ENCODE results near the gene MICALL2. TPM values are rescaled to one million over a fixed set of nuclear protein-coding genes. Genes with fewer than 3 reads are reported as not detected.
"Not testable (repeated sequence)": the region's sequence is repeated elsewhere in the genome, so short reads cannot be mapped to it uniquely, and the experiment has no call there.

The MICALL2 gene
- polyA plus RNA-seq, 2 of the 4 experiments (the other 2 are of a cell fraction), result 6.1 to 20.6 TPM

GRCh38 chr7:1447112-1447511 is 12.2 kb downstream of the MICALL2 start:
- POLR2A ChIA-PET, result interaction anchor here (1.1 kb wide), 1 partner anchor 12 kb away, joined by 6 read pairs; the partner anchor contains the start of gene MICALL2
- ATAC-seq, result peak; percentile 30 to 59; a peak in 5 of 6 replicates

DNA sequence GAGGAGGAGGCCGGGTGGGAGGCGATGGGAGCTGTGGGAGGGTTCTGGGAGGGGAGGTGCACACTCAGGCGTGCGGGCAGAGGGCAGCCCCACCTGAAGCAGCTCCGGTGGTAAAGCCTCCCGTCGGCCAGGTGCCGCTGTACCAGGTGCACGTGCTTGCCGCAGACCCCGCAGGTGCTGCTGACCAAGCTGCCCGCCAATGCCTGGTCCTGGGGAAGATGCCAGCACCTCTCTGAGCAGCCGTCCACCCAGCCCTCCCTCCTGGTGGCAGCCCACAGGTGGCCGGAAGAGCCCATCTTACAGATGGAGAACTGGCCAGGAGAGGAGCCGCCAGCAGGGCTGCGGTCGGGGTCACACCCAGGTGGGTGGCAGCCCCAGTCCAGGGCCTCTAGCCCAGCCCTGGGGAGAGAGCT is 12.6 kb downstream of the MICALL2 start:
- POLR2A ChIA-PET, result interaction anchor here (1.1 kb wide), 1 partner anchor 12 kb away, joined by 6 read pairs; the partner anchor contains the start of gene MICALL2
- peak; percentile 37 to 59; a peak in 5 of 6 replicates for ATAC-seq

More at GRCh38 chr7:1447112-1447511, 12.2 kb downstream of the MICALL2 start:
- 85% methylated on average over 8 of the region's 11 CpGs for WGBS (ENCODE audit: missing lambda C conversion rate)
- Histone ChIP-seq H3K4me3 (no peak overlapping the region), H3K4me2 (no peak overlapping the region), H3K4me1 (peaks cover 7% of the 10 kb centered on the region; the same call in 2 of the 3 replicates), H3K9me3 (no peaks in the 10 kb centered on the region), H3K27ac (peak overlapping the region in 1 of 2 experiments; percentile 28; a peak in 2 of 6 replicates)
- no peak for FAIRE-seq
- DNase-seq (ENCODE audit: low read depth in 1 of 2, low spot score in 1 of 2), result no peak
- CTCF ChIA-PET, result interaction anchor here (2.4 to 19.9 kb wide), 3 partner anchors 11 to 30 kb away, joined by 7 to 209 read pairs (median 41); no protein-coding TSS in a partner anchor
- TF ChIP-seq BHLHE40 (IDR thresholded peaks at IDR 0.05; ENCODE audit: low read depth, low read length) (no peak), ZSCAN20 (CRISPR knock-in tag; IDR thresholded peaks at IDR 0.05) (no peak), KDM5A (IDR thresholded peaks at IDR 0.05) (no peak), RAD21 (conservative IDR thresholded peaks at IDR 0.05 in 1 of 2, IDR thresholded peaks at IDR 0.05 in 1 of 2) (no peak), EHMT2 (IDR thresholded peaks at IDR 0.05; ENCODE audit: low read depth) (no peak), EP300 (IDR thresholded peaks at IDR 0.05) (no peak), BCL3 (IDR thresholded peaks at IDR 0.05) (no peak), MAFK (IDR thresholded peaks at IDR 0.05; ENCODE audit: partially characterized antibody) (no peak)
- TF ChIP-seq, protein P1, sequence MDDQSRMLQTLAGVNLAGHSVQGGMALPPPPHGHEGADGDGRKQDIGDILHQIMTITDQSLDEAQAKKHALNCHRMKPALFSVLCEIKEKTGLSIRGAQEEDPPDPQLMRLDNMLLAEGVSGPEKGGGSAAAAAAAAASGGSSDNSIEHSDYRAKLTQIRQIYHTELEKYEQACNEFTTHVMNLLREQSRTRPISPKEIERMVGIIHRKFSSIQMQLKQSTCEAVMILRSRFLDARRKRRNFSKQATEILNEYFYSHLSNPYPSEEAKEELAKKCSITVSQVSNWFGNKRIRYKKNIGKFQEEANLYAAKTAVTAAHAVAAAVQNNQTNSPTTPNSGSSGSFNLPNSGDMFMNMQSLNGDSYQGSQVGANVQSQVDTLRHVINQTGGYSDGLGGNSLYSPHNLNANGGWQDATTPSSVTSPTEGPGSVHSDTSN (IDR thresholded peaks at IDR 0.05), result no peak
- TF ChIP-seq, protein P2, sequence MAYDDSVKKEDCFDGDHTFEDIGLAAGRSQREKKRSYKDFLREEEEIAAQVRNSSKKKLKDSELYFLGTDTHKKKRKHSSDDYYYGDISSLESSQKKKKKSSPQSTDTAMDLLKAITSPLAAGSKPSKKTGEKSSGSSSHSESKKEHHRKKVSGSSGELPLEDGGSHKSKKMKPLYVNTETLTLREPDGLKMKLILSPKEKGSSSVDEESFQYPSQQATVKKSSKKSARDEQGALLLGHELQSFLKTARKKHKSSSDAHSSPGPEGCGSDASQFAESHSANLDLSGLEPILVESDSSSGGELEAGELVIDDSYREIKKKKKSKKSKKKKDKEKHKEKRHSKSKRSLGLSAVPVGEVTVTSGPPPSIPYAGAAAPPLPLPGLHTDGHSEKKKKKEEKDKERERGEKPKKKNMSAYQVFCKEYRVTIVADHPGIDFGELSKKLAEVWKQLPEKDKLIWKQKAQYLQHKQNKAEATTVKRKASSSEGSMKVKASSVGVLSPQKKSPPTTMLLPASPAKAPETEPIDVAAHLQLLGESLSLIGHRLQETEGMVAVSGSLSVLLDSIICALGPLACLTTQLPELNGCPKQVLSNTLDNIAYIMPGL (CRISPR knock-in tag; IDR thresholded peaks at IDR 0.05; ENCODE audit: borderline replicate concordance), result no peak
- TF ChIP-seq, protein P3, sequence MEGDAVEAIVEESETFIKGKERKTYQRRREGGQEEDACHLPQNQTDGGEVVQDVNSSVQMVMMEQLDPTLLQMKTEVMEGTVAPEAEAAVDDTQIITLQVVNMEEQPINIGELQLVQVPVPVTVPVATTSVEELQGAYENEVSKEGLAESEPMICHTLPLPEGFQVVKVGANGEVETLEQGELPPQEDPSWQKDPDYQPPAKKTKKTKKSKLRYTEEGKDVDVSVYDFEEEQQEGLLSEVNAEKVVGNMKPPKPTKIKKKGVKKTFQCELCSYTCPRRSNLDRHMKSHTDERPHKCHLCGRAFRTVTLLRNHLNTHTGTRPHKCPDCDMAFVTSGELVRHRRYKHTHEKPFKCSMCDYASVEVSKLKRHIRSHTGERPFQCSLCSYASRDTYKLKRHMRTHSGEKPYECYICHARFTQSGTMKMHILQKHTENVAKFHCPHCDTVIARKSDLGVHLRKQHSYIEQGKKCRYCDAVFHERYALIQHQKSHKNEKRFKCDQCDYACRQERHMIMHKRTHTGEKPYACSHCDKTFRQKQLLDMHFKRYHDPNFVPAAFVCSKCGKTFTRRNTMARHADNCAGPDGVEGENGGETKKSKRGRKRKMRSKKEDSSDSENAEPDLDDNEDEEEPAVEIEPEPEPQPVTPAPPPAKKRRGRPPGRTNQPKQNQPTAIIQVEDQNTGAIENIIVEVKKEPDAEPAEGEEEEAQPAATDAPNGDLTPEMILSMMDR (IDR thresholded peaks at IDR 0.05), result no peak

GRCh38 chr7:1446026-1446425 is 13.2 kb downstream of the MICALL2 start:
- ATAC-seq, POLR2A ChIA-PET: not testable (repeated sequence)

More for the DNA sequence above, 12.6 kb downstream of the MICALL2 start:
- H3K4me2 ChIP-seq, result no peak overlapping the region
- H3K27ac ChIP-seq, result peak overlapping the region in 1 of 2 experiments; percentile 28; a peak in 2 of 6 replicates
- H3K9me3 ChIP-seq, result no peaks in the 10 kb centered on the region
- DNase-seq (ENCODE audit: low read depth in 1 of 2, low spot score in 1 of 2) (peak in 1 of 2 experiments; percentile 42), FAIRE-seq (no peak)
- 70% methylated on average over 2 of the region's 17 CpGs for WGBS (ENCODE audit: missing lambda C conversion rate)
- H3K4me1 ChIP-seq, result peaks cover 7% of the 10 kb centered on the region; the same call in 2 of the 3 replicates
- TF ChIP-seq HEYL (CRISPR knock-in tag; IDR thresholded peaks at IDR 0.05) (no peak), KDM1A (IDR thresholded peaks at IDR 0.05; ENCODE audit: low read depth) (peak; percentile 14; the same call in 1 of the 2 replicates)
- CTCF ChIA-PET, result interaction anchor here (0.7 to 6.5 kb wide), 3 partner anchors 11 to 28 kb away, joined by 3 to 41 read pairs (median 7); no protein-coding TSS in a partner anchor
- H3K4me3 ChIP-seq, result no peak overlapping the region

More at GRCh38 chr7:1446026-1446425, 13.2 kb downstream of the MICALL2 start:
- not testable (repeated sequence) for H3K4me1 ChIP-seq, H3K4me2 ChIP-seq, FAIRE-seq, H3K9me3 ChIP-seq, H3K4me3 ChIP-seq
- CTCF ChIA-PET, result interaction anchor here (0.7 kb wide), 1 partner anchor 28 kb away, joined by 3 read pairs; no protein-coding TSS in a partner anchor
- WGBS (ENCODE audit: missing lambda C conversion rate), result 67% methylated on average over 4 of the region's 5 CpGs
- peak in 1 of 2 experiments; percentile 78 for DNase-seq (ENCODE audit: low read depth in 1 of 2, low spot score in 1 of 2)
- peak overlapping the region in 1 of 2 experiments; percentile 60; a peak in 2 of 6 replicates for H3K27ac ChIP-seq

Measured in A549 (cell line).